GOT3 (cell line): ENCODE data around the gene NOS2.
"Not testable (repeated sequence)": the region's sequence is repeated elsewhere in the genome, so short reads cannot be mapped to it uniquely, and the experiment has no call there.

Experiments
- DNase-seq: peaks from one replicate; lab custom pipeline; 2025; ENCODE audit warnings: mixed read lengths; lab: John Stamatoyannopoulos, UW

Gene NOS2

DNA sequence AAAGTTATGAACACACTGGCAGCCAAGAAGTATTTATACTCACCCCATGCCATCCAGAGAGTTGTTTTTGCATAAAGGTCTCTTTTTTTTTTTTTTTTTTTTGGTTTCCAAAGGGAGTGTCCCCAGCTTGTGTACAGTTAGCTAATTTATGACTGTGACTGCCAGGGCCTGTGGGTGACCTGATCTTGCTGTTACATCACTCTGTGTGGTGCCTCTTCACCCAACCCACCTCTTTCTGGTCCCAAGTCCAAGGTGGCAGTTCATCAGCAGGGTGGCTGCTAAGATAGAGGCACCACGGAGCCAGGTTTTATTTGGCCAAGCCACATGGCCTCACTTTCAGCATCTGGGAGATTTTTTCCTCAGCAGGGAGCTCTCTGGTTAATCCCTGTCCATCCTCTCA lies at the start of gene NOS2:
TSS of gene NOS2 (minus strand) at position 8 of the 400 bp plus-strand sequence. CDS start 1,720 bp downstream, outside the sequence.
- no peak for DNase-seq

DNA sequence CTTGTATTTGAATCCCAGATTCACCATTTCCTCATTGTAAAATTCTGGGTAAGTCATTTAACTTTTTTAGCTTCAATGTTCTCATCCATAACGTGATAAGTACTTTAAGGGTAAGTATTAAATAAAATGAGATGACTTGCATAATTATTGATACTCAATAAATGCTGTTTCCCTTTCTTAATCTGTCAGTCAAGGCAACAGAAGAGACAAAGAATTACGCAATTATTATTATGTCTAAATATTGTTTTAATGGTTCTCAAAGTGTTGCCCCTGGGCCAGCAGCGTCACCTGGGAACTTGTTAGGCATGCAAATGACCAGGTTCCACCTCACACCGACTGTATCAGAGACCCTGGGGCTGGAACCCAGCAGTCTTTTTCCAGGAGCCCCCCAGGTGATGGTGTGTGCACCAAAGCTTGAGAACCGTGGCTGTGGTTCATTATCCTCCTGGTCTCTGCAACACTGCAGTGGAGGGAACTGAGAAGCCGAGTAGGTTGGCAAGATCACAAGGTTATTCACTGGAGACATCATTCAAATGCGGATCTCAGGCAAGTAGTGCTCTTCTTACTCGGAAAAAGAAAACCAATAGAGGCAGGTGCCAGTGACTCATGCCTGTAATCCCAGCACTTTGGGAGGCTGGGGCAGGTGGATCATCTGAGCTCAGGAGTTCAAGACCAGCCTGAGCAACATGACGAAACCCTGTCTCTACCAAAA lies 49.3 kb upstream of the NOS2 start:
- DNase-seq = no peak

DNA sequence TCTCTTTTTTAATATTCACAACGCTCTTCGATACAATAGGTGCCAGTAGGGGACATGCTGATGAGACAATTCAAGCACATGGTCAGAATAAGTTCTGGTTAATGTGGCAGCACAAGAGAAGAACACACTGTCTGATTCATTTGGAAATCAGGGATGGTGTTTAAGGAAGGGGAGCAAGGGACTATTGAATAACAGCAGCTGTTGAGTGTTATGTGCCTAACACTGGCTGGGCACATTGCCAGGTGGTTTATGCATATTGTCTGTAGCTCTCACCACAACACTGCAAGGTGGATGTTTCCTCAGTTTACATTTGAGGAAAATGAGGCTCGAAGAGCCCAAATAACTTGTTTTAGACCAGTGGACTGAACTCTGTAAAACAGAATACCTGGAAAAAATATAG lies 48.6 kb upstream of the NOS2 start:
- no peak for DNase-seq

DNA sequence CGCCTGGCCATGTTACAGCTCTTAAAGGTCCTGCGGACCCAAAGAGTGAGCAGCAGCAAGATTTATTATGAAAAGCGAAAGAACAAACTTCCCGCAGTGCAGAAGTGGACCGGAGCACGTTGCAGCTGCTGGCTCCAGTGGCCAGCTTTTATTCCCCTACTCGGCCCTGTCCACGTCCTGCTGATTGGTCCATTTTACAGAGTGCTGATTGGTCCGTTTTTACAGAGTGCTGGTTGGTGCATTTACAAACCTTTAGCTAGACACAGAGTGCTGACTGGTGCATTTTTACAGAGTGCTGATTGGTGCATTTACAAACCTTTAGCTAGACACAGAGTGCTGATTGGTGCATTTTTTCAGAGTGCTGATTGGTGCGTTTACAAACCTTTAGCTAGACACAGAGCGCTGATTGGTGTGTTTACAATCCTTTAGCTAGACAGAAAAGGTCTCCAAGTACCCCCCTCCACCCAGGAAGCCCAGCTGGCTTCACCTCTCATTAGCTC lies 46.5 kb upstream of the NOS2 start:
- not testable (repeated sequence) for DNase-seq

DNA sequence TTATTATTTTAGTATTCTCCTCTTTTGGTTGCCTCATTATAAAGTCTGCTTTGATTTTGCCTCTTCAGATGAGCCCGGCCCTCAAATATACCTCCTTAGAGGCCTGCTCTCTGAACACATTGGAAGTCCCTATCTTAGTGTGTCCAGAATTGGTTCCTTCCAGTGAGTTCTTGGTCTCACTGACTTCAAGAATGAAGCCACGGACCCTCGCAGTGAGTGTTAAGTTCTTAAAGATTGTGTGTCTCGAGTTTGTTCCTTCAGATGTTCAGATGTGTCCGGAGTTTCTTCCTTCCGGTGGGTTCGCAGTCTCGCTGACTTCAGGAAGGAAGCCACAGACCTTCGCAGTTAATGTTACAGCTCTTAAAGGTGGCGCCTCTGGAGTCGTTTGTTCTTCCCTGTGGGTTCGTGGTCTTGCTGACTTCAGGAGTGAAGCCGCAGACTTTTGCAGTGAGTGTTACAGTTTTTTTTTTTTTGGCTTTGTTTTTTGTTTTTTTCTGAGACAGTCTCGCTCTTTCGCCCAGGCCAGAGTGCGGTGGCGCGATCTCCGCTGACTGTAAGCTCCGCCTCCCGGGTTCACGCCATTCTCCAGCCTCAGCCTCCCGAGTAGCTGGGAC lies 45.8 kb upstream of the NOS2 start:
- no peak for DNase-seq

DNA sequence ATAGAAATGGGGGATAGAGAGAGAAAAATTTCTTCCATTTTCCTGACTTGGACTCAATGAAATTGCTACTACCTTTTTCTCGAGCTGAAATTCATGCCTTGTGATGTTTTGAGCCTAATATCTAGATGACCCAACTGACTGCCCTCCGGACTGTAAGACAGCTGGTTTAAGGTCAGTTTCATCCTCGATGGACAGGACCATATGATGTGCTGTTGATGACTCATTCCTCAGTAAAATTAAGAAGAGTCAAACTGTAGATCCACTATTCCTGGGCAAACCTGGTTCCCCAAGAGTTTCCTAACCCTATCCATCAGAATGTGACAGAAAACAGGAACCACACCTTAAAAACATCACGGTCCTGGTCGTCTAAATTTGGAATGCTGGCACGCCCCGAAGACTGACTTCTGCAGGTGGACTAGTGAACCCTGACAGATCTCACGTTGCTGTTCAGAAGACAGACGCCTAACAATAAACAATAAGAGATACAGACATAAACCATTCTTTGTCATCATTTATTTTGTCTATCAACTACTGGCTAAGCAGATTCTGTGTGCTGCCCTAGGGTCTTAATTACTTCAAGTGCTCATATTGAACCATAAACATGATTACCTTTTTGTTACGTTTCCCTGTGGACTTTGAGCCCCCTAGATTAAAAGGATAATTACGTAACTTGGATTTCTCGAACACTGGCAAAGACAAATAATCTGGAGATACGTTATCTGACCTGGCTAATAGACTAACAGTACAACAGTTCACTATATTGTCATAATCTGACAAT lies 45.1 kb upstream of the NOS2 start:
- DNase-seq = no peak

DNA sequence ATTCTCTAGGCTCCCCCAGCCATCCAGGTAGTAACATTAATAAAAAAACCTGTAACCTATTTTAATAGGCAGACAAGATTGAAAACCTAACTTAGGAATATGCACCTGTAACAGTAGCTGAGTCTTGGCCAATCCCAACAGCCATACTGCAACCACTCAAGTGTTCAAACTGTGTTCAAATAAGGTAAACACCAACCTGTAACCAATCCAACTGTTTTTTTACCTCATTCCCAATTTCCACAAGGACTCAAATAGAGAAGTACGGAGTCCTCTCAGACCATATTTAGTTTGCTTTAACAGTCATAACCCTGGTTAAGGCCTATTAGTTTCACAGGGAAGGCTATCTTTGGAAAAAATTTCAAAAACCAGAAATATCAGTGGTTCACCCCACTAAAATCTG lies 40.4 kb upstream of the NOS2 start:
- no peak for DNase-seq

DNA sequence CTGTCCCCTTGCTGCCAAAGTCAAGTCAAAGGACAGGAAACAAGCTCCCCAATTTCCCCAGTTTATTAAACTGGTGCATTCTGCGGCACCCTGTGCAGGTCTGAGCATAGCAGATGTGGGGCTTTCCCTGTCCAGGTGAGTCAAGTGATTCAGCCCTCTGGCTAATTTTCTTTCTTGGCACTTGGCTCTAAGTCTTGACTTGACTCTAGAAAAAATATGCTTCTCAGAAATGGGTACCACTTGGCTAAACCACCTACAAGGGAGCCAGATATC lies 40.0 kb upstream of the NOS2 start:
- not testable (repeated sequence) for DNase-seq

DNA sequence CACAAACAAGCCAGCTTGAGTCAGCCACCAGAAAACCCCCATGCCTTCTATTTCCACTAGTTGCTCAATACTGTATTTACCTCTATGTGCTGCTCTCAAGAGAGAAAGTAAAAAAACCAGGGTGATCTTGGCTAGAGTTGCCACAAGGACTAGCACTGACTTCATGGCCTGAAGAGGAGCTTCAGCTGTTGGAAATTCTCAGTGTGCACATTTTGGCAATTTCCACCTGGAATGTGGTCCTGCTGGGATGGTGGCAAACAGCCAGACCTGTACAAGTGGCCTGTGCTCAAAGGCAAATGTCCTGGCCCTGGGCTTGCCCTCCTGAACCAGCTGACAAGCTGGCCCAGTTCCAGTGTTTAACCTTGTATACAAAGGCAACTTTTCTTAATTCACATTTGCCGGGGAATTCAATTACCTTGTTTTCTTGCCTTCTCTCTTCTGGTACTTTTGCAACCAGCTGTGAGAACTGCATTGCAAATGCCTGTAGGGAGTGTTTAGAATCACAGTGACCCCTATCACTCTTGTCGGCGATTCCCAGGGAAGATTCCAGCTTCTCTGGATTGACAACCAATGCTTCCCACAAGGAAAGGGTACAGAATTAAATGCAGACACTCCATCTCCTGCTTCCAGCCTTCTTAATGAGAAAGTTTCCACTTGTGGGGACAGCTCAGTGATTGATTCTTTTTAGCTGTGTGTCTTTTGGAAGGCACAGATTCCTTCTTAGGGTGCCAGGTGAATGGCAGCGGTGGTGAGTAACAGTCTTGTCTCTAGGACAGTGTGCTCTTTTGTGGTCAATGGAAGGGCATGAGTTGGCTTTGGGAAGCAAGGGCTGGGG lies 39.5 kb upstream of the NOS2 start:
- not testable (repeated sequence) for DNase-seq

DNA sequence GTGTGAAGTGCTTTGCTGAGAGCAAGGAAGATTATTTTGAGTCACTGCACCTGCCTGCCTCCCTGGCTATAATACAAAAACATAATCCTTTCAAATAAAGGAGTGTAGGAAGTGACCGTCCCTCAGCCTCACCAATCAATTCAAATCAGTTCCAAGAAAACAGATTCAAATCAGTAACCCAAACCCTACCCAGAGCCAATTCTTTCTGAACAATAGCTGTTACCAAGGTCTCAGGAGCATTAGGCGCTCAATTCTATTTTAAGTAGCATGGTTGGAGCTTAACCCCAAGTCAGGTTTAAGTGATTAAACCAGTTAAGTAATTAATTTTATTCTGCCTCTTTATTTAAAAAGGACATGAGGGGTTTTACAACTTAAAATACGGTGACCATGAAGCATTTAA lies 38.3 kb upstream of the NOS2 start:
- not testable (repeated sequence) for DNase-seq

DNA sequence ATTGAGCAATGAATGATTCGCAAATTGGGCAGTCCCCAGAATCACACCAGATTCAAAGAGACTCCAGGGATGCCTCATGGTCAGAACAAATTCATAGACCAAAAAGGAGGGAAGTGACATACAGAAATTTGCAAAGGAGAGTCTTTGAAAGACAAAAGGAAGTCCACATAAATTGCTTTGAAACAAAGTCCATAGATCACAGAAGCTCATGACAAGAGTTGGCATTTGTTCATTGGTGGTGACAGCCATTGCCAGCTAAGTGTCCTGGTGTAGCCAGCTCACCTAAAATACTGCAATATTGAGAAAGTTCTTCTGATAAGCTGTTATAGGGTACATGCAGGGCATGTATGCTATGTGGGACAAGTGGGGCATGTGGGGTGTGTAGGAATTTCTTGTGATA lies 37.4 kb upstream of the NOS2 start:
- not testable (repeated sequence) for DNase-seq

DNA sequence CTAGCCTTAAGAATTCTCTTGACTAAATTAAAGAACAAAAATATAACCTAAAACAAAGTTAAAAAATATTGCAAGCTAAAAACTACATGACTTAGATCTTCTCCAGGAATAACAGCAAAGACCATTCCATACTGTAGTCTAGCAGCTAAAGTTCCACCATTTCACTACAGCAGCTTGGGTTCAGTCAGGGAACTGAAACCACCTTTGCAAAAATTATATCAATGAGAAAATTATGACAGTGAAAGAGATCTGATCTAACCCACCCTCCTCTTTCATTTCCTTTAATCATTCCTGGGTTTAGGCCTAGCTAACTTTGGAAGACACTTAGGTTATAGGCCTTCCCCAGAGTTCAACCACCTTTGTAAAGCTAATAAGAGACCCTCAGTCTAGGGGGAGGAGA lies 36.3 kb upstream of the NOS2 start:
- no peak for DNase-seq

DNA sequence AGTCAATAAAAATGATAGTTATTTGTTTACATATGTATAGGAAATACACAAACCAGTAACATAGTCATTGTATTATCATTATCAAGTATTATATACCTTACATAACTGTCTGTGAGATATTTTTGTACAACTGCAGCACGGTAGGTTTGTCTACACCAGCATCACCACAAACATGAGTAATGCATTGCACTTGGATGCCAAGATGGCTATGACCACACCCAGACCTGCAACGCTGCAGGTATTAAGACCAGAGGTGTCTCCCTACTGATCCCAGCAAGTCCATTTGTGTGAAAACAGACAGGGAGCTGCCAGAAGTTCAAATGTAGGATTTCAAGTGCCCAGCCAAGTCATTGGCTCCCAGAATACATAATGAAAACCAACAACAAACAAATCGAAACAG lies 34.2 kb upstream of the NOS2 start:
- DNase-seq = no peak

DNA sequence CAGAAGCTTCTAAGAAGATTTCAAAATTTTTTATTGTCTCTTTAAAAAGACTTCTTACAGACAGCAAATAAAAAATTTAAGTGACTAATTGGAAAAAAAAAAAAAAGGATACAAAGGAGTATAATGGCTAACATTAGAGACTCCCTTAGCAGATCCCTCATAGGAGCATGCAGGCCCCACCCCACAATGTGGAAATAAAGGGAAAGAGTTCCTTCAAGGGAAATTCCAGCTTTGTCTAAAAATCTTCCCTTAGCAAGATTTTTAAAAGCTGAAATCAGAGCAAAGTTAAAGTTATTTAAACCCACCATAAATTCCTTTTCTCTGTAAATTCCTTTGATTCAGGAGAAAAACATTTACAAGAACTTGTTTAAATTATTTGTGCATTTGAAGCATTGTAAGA lies 32.5 kb upstream of the NOS2 start:
- no peak for DNase-seq

DNA sequence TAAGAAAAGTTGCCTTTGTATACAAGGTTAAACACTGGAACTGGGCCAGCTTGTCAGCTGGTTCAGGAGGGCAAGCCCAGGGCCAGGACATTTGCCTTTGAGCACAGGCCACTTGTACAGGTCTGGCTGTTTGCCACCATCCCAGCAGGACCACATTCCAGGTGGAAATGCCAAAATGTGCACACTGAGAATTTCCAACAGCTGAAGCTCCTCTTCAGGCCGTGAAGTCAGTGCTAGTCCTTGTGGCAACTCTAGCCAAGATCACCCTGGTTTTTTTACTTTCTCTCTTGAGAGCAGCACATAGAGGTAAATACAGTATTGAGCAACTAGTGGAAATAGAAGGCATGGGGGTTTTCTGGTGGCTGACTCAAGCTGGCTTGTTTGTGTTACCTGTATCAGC lies 29.6 kb upstream of the NOS2 start:
- DNase-seq = not testable (repeated sequence)

DNA sequence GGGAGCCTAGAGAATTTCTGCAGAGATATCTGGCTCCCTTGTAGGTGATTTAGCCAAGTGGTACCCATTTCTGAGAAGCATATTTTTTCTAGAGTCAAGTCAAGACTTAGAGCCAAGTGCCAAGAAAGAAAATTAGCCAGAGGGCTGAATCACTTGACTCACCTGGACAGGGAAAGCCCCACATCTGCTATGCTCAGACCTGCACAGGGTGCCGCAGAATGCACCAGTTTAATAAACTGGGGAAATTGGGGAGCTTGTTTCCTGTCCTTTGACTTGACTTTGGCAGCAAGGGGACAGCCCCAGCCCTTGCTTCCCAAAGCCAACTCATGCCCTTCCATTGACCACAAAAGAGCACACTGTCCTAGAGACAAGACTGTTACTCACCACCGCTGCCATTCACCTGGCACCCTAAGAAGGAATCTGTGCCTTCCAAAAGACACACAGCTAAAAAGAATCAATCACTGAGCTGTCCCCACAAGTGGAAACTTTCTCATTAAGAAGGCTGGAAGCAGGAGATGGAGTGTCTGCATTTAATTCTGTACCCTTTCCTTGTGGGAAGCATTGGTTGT lies 28.9 kb upstream of the NOS2 start:
- not testable (repeated sequence) for DNase-seq

DNA sequence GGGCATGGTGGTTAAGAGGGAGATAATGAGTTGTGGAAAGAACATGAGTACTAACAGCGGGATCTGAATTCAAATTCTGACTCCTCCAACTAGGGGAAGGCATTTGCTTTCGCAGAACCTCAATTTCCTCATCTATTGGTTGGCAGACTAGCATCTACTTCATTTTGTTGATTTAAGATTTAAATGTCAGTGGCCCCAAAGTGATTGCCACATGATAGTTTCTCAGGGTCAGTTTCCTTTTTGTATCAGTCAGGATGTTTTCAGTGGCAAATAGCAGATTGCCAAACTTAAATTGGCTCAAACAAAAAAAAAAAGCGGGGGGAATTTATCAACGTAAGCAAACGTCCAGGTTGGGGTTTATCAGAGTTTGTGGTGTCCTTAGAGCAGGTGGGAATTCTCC lies 25.1 kb upstream of the NOS2 start:
- DNase-seq = no peak

DNA sequence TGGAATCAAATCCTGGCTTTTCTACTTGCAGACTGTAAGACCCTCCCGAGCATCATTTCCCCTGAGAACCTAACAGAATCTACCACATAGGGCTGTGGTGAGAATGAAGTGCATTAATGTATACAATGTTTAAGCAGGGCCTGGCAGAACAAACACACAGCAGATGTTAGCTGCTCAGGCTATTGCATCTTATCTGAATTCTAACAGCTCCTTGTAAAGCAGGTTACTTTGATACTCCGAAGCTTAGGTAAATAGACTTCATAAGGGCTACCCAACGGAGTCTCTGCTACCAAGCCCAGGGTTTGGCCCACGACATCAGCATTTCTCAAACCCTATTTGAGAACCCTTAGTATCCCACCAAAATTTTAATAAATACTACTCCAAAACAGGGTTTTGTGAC lies 24.4 kb upstream of the NOS2 start:
- DNase-seq = no peak

DNA sequence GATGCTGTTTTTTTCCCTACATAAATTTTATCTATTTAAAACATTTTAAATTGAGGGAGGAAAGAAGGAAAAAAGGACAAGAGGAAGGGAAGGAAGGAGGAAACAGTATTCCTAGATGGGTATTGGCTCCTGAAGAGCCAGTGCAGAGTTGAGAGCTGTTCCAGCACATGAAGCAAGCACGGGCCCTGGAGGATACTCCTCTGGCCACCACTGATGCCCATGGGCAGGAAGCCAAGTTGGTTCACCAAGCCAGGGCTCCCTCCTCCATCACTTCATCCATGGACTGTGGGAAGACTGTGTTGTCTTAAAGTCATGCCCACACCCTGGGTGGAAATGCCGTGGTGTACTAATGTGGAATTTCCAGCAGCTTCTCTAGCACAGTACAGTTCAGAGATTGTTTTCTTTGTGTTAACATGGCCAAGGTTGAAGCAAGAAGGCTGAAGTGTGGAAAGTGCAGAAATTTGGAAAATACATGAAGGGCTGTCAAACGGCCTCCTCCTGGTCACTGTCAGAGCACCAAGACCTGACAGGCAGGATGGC lies 23.9 kb upstream of the NOS2 start:
- no peak for DNase-seq

DNA sequence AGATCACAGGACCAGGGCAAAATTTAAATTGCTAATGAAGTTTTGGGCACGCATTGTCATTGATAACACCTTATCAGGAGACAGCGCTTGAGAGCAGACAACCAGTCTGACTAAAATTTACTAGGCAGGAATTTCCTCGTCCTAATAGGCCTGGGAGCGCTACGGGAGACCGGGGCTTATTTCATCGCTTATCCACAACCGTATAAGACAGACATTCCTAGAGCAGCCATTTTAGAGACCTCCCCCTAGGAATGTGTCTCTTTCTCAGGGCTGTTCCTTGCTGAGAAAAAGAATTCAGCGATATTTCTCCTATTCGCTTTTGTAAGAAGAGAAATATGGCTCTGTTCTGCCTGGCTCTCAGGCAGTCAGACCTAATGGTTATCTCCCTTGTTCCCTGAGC lies 21.8 kb upstream of the NOS2 start:
- not testable (repeated sequence) for DNase-seq

DNA sequence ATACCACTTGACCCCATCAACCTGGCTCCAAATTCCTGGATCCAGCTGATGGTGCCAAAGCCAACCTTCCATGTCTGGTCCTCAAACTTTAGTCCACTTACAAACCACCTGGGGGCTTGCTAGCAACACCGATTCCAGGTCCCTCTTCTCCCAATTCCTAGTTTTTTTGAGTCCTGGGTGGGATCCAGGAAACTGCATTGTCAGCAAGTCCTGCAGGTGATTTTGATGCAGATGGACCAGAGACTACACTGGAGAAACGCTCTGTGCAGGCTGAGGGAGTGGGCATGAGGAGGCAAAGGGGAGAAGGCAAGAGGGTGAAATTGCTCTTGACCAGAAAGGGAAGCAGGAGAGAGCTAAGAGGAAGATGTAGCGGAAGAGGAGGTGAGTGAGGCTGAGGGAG lies 21.0 kb upstream of the NOS2 start:
- no peak for DNase-seq

DNA sequence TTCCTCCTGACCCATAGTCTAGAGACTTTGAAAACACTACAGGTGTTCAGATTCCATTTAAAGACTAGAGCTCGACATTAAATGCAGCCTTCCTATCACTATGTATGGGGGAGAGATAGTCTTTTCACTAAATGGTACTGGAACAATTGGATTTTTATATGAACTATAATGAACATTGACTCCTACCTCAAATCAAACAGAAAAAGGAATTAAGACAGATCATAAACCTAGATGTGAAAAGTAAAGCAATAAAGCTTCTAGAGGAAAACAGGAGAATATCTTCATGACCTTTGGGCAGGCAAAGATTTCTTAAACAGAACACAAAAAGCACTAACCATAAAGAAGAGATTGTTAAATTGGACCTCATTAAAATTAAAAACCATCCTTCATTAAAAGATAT lies 18.8 kb upstream of the NOS2 start:
- DNase-seq = no peak
